GM23248 (cell line): ENCODE measurements around the gene PTX4.

Experiments used
- EZH2 ChIP-seq: fragments of 200-600 bp; sonication (generic); IDR thresholded peaks from 2 replicates; pipeline ENCODE4 v1.6.1; 2018; ENCODE audit warnings: antibody characterized with exemption, mild to moderate bottlenecking; ENCODE audit not compliant: insufficient read depth, poor library complexity, severe bottlenecking
- EZH2phosphoT487 ChIP-seq: fragments of 200-600 bp; sonication (generic); IDR thresholded peaks from 2 replicates; pipeline ENCODE4 v1.6.1; 2018; ENCODE audit warnings: antibody characterized with exemption, moderate library complexity, mild to moderate bottlenecking, low read depth; ENCODE audit not compliant: insufficient read depth

DNA sequence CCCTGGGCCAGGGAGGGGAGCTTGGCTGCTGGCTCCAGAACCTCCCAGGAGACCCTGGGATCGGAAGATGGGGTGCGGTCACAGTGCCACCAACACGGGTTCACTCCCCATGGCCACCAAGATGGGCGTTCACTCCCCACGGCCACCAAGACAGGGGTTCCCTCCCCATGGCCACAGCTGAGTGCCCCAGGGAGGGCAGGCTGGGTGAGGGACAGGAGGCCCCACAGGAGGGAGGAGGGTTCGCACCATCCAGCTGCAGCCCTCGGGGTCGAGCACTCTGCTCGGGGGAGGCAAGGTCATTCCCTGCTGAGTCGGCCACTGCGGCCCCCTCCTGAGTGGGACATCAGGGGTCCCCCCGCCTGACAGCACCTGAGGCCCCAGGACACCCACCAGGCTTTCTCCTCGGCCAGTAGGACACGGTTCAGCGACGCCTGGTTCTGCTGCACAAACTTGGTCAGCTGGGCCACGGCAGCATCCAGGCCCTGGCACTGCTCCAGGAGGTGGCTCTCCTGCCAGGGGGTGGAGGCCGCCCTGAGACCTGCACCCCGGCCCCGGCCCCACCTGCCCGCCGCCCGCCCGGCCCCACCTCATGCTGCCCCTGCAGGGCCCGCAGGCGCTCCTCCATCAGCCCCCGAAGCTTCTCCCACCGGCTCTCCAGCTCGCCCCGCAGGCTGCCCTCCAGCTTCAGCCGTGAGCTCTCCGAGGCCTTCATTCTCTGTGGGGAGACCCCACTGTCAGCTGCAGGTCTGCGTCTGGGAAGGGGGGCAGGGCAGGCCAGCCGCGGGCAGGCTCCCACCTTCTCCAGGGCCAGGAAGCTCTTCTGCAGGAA, 50.3 kb downstream of the PTX4 start:
- no peak for TF ChIP-seq EZH2
- TF ChIP-seq EZH2phosphoT487, result no peak
